Stimulated activated CD8-positive, alpha-beta memory T cell treated with anti-CD3 and anti-CD28 coated beads, Interleukin-7, amount 100 ng/mL, for 48 hours (primary cell): ENCODE results near the gene ECE2.

Experiments
- DNase-seq, 2 donors: peaks; one replicate each; pipeline ENCODE4 v3.0.0-alpha.2; 2020; ENCODE audit warnings: low read depth in 1 of 2; ENCODE audit errors: extremely low read depth in 1 of 2

ECE2 gene

GRCh38 chr3:184275961-184276910 lies at the start of gene ECE2:
Gene ECE2, plus strand, starts transcription at chr3:184276022. Its CDS starts 132 bp downstream, at chr3:184276154.
- no peak for DNase-seq

- DNase-seq, result peak; percentile 13 to 28
These were observed 48.3 kb upstream of the ECE2 start for GRCh38 chr3:184227481-184227935.

GRCh38 chr3:184228376-184229137 lies 47.3 kb upstream of the ECE2 start:
- no peak for DNase-seq

GRCh38 chr3:184229394-184230080 lies 46.3 kb upstream of the ECE2 start, which contains the start of gene VWA5B2:
Gene VWA5B2, plus strand, starts transcription at chr3:184229585. Its CDS starts 944 bp downstream, at chr3:184230529.
- DNase-seq, result peak; percentile 46 to 63

- no peak for DNase-seq
These were observed 45.7 kb upstream of the ECE2 start for GRCh38 chr3:184230081-184230602.

GRCh38 chr3:184230603-184231528 lies 45.0 kb upstream of the ECE2 start:
- no peak for DNase-seq

GRCh38 chr3:184231671-184232070 lies 44.2 kb upstream of the ECE2 start:
- DNase-seq, result no peak

- DNase-seq, result no peak
These were observed 42.5 kb upstream of the ECE2 start for GRCh38 chr3:184233127-184233843.

GRCh38 chr3:184234224-184234623 lies 41.6 kb upstream of the ECE2 start:
- no peak for DNase-seq

- DNase-seq, result no peak
These were observed 41.0 kb upstream of the ECE2 start for GRCh38 chr3:184234671-184235380.

- no peak for DNase-seq
These were observed 40.3 kb upstream of the ECE2 start for GRCh38 chr3:184235381-184236032.

GRCh38 chr3:184236033-184236410 lies 39.8 kb upstream of the ECE2 start:
- no peak for DNase-seq

- no peak for DNase-seq
These were observed 39.2 kb upstream of the ECE2 start for GRCh38 chr3:184236636-184237035.

GRCh38 chr3:184237211-184237610 lies 38.6 kb upstream of the ECE2 start:
- no peak for DNase-seq

GRCh38 chr3:184237807-184238206 lies 38.0 kb upstream of the ECE2 start:
- no peak for DNase-seq

- DNase-seq, result no peak
These were observed 37.5 kb upstream of the ECE2 start for GRCh38 chr3:184238246-184238818.

GRCh38 chr3:184239221-184239620 lies 36.6 kb upstream of the ECE2 start:
- DNase-seq, result no peak

- DNase-seq, result no peak
These were observed 36.1 kb upstream of the ECE2 start for GRCh38 chr3:184239708-184240107.
